CD4-positive, alpha-beta T cell treated with Interleukin-12 subunit alpha and Interleukin-12 subunit beta, for 1 hour (primary cell): ENCODE results near the gene TBXT.
"Not testable (repeated sequence)": the region's sequence is repeated elsewhere in the genome, so short reads cannot be mapped to it uniquely, and the experiment has no call there.

Experiments
- DNase-seq: peaks from one replicate; pipeline ENCODE4 v3.0.0-alpha.2; 2020

Gene TBXT

GRCh38 chr6:166167801-166168615, at the start of gene TBXT:
Gene TBXT, minus strand, starts transcription at chr6:166167851. Its CDS starts 260 bp downstream, at chr6:166167591.
- no peak for DNase-seq

DNA sequence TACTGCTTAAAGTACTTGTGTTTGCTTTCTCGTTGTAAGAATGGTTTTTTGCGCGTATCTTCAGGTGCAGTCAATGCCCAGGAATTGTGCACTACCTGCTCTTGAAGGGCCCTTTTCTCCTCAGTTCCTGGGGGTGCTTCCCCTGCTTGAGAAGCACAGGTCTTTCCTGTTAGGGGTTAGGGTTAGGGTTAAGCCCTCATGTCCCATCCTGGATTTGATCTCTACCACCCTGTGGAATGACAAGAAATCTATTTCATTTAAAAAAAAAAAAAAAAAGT, 39.6 kb upstream of the TBXT start:
- DNase-seq: no peak

GRCh38 chr6:166206510-166207283, 39.0 kb upstream of the TBXT start:
- DNase-seq: no peak

DNA sequence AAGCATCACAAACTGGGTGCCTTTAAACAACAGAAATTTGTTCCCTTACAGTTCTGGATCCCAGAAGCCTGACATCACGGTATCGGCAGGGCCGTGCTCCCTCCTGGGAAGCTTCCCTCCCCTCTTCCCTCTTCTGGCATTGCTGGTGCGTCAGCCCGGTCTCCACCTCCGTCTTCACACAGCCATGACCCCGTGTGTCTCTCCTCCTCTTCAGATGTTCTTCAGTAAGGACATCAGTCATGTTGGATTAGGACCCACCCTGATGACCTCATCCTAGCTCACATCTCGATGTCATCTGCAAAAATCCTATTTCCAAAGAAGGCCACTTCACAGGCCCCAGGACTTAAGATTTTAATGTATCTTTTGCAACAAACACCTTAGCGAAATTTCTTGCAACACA, 38.4 kb upstream of the TBXT start:
- no peak for DNase-seq

- no peak for DNase-seq
These were observed 37.4 kb upstream of the TBXT start for GRCh38 chr6:166204852-166205650.

- no peak for DNase-seq
These were observed 36.1 kb upstream of the TBXT start for GRCh38 chr6:166203641-166204222.

GRCh38 chr6:166203003-166203640, 35.5 kb upstream of the TBXT start:
- no peak for DNase-seq

GRCh38 chr6:166202321-166202733, 34.7 kb upstream of the TBXT start:
- no peak for DNase-seq

DNA sequence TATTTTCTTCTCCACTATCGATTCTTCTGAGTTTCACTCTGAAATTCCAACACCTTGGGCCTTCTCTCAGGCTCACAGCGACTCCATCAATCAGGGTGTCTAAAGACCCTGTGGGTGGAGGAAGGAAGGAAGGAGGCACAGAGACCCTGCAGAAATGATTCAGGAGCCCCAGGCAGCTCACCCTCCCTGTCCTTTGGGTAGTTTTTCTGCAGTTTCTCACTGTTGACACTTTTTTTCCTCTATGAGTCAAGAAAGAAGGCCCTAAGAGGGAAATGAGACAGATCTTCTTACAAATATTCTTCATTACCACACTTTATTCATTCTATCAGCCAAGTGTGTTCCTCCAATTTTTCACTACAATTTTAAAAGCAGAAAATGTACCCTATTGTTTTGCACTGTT, 34.2 kb upstream of the TBXT start:
- DNase-seq: no peak

DNA sequence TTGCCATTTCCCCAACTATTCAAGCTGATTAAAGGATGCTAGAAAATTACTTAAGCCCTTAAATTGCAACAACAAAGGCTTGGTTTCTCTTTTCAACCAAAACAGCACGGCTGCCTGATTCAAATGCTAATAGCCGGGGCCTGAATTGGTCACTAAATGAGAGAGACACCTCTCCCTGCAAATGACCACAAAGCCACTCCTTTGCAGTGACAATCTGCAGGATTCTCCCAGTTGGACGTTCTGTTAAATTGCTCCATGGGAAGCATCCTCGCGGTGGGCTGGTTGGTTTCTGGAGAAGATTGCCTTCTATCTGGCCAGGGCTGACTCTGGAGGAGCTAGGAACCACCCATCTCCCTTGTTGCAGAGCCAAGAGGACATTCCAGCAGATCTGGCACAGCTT, 29.7 kb upstream of the TBXT start:
- no peak for DNase-seq

GRCh38 chr6:166195860-166196238, 28.2 kb upstream of the TBXT start:
- no peak for DNase-seq

DNA sequence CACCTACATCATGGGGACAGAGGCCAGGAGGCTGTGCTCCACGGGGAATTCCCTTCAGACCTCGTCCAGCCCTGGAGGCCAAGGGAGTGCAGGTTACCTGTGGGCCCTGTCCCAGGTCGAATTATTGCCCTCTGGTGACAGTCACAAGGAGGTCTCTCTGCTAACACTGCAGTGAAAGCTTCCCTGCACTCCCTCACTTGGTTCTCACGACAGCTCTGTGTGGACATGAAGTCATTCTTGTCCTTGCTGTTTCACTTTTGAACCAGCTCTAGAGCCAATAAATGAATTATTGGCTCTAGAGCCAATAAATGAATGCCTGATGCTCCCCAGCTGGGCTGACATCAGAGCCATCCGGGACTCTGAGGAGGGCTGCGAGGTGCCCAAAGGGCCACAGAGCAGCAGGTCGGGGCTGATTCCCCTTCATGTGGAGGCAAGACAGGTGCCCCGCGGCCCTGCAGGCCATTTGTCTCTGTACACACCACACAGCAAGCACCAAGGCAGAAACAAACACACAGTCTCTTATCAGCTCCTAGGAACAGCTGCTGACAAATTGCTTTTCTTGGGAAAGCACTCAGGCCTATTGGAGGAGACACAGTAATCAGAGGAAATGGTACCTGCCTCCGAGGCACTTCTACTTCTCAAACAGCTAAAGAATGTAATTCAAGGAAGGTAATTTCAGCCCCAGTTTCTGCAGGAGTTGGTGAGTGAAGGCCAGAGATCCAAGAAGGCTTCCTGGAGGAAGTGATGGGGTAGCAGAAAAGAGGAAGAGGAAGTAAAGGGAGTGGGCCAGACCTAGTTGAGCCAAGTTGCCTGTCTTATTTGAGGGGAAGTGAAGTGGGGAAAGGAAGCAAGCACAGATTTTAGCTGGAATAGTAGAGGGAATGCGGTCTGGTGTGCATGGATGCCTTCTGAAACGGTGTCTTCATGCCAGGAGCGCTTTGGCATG, 27.5 kb upstream of the TBXT start:
- no peak for DNase-seq

- no peak for DNase-seq
These were observed 24.9 kb upstream of the TBXT start for GRCh38 chr6:166192557-166192956.

- DNase-seq: no peak
These were observed 24.5 kb upstream of the TBXT start for GRCh38 chr6:166192136-166192535.

DNA sequence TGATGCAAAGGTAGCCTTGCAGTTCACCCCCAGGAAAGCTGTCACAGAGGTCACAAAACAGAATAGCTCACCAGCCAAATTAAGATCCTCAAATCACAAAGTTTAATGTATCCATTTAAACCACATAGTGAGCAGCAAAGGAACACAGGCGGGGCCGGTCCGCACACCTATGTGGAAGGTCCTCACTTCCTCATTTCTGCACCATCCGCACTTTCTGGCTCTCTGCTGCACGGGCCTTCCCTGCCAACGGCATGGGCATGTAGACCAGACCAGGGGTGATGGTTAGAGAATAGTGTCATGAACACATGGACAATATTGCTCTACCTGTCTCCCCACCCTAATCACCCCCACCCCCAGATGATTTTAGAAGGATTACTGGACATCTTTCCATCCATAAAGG, 12.1 kb upstream of the TBXT start:
- DNase-seq: no peak

GRCh38 chr6:166176106-166176505, 8.5 kb upstream of the TBXT start:
- no peak for DNase-seq

- DNase-seq: not testable (repeated sequence)
These were observed 7.4 kb upstream of the TBXT start for GRCh38 chr6:166175093-166175492.

- no peak for DNase-seq
These were observed 6.4 kb upstream of the TBXT start for GRCh38 chr6:166174031-166174430.

DNA sequence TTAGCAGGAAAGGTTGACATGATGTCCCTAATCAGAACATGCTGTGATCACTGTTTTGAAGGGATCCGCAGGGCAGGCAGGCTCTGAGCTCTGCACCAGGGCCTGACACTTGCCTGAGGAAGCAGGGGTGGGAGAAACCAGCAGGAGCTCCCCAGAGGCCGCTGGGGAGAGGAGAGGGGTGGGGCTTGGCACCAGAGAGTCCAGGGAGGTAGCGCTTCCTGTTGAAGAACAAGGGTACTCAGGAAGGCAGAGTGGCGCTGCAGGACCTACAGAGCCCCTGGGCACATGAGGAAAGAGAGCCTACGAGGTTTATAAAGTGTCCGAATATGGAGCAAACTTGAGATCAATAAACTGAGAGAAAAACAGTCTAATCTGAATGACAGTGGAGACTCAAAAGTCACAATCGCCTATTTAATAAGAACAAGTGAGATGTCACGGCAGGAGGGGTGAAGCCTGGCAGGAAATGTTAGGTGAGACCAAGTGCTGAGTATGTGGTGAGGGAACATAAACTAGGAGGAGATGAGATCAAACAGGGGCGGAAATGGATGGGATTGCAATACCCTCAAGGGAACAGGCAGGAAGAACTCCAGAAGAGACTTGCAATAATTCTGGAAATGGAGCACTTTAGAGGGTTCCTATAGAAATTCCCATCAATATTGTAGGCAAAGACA, 5.8 kb upstream of the TBXT start:
- DNase-seq: no peak

DNA sequence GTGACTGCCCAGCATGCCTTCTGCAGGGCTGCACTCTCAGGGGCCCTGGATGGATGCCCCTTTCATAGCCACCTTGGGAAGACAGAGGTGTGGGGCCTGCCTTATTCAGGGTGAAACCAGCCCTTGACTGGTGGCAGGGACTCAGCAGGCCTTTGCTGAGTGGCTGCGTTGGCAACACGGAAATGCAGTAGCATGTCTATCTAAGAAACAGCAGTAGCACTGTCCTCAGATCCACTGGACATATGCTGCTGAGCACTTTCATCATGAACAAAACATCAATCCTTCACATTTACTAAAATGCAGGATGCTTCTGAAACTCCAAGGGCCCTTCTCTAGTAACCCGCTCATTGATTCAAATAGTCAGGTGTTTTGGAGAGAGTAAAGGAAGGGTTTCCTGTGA, 4.9 kb upstream of the TBXT start:
- DNase-seq: no peak
